Kidney capillary endothelial cell (primary cell): ENCODE results near the gene GABRR3.
"Not testable (repeated sequence)": the region's sequence is repeated elsewhere in the genome, so short reads cannot be mapped to it uniquely, and the experiment has no call there.

Experiments used
- DNase-seq: peaks from one replicate; pipeline ENCODE4 v3.0.0-alpha.2; 2018; ENCODE audit warnings: low spot score

GABRR3 gene

GRCh38 chr3:98021830-98022560, 13.1 kb downstream of the GABRR3 start:
- no peak for DNase-seq

GRCh38 chr3:98020412-98020811, 14.7 kb downstream of the GABRR3 start:
- no peak for DNase-seq

GRCh38 chr3:98018301-98018700, 16.8 kb downstream of the GABRR3 start:
- no peak for DNase-seq

GRCh38 chr3:98014268-98014585, 20.9 kb downstream of the GABRR3 start:
- DNase-seq, result no peak

GRCh38 chr3:98013411-98014267, 21.5 kb downstream of the GABRR3 start:
- DNase-seq, result no peak

GRCh38 chr3:98012979-98013378, 22.1 kb downstream of the GABRR3 start:
- no peak for DNase-seq

GRCh38 chr3:98010883-98011449, 24.1 kb downstream of the GABRR3 start:
- not testable (repeated sequence) for DNase-seq

GRCh38 chr3:98010194-98010882, 24.8 kb downstream of the GABRR3 start:
- no peak for DNase-seq

GRCh38 chr3:98008855-98009254, 26.3 kb downstream of the GABRR3 start:
- DNase-seq, result no peak

- no peak for DNase-seq
These were observed 29.7 kb downstream of the GABRR3 start for GRCh38 chr3:98005438-98005837.

GRCh38 chr3:98004721-98005120, 30.4 kb downstream of the GABRR3 start:
- DNase-seq, result no peak

GRCh38 chr3:98003306-98003969, 31.7 kb downstream of the GABRR3 start:
- no peak for DNase-seq

- DNase-seq, result no peak
These were observed 32.4 kb downstream of the GABRR3 start for GRCh38 chr3:98002717-98003116.

GRCh38 chr3:97999994-98000393, 35.1 kb downstream of the GABRR3 start:
- DNase-seq, result no peak

- no peak for DNase-seq
These were observed 36.0 kb downstream of the GABRR3 start for GRCh38 chr3:97999103-97999502.

GRCh38 chr3:97996988-97997387, 38.1 kb downstream of the GABRR3 start:
- DNase-seq, result no peak

- DNase-seq, result no peak
These were observed 40.7 kb downstream of the GABRR3 start for GRCh38 chr3:97994328-97994945.

- DNase-seq, result no peak
These were observed 41.6 kb downstream of the GABRR3 start for GRCh38 chr3:97993526-97993925.

GRCh38 chr3:97992547-97993173, 42.5 kb downstream of the GABRR3 start:
- DNase-seq, result no peak

- DNase-seq, result no peak
These were observed 43.8 kb downstream of the GABRR3 start for GRCh38 chr3:97991293-97991682.
